ENCODE results near the gene HPS4.

DNA sequence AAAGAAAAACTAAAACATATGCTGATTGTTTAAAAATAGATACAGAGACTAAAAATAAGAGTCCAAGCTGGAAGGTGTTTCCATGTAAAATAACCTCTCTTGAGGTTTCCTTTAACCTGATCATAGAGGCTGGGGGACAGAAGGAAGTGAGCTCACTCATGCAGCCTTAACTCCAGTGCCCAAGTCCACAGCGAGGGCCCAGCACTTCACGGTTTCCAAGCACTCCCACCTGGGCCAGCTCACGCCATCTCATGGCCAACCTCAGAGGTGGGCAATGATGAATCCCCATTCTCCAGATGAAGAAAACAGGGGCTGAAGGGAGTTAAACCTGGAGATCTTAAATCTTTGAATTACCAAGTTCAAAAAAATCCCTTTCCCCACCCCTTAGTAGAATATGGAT, 43.6 kb upstream of the HPS4 start:
- TF ChIP-seq, protein P1, sequence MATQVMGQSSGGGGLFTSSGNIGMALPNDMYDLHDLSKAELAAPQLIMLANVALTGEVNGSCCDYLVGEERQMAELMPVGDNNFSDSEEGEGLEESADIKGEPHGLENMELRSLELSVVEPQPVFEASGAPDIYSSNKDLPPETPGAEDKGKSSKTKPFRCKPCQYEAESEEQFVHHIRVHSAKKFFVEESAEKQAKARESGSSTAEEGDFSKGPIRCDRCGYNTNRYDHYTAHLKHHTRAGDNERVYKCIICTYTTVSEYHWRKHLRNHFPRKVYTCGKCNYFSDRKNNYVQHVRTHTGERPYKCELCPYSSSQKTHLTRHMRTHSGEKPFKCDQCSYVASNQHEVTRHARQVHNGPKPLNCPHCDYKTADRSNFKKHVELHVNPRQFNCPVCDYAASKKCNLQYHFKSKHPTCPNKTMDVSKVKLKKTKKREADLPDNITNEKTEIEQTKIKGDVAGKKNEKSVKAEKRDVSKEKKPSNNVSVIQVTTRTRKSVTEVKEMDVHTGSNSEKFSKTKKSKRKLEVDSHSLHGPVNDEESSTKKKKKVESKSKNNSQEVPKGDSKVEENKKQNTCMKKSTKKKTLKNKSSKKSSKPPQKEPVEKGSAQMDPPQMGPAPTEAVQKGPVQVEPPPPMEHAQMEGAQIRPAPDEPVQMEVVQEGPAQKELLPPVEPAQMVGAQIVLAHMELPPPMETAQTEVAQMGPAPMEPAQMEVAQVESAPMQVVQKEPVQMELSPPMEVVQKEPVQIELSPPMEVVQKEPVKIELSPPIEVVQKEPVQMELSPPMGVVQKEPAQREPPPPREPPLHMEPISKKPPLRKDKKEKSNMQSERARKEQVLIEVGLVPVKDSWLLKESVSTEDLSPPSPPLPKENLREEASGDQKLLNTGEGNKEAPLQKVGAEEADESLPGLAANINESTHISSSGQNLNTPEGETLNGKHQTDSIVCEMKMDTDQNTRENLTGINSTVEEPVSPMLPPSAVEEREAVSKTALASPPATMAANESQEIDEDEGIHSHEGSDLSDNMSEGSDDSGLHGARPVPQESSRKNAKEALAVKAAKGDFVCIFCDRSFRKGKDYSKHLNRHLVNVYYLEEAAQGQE (IDR thresholded peaks at IDR 0.05): no peak
- TF ChIP-seq, protein P2, sequence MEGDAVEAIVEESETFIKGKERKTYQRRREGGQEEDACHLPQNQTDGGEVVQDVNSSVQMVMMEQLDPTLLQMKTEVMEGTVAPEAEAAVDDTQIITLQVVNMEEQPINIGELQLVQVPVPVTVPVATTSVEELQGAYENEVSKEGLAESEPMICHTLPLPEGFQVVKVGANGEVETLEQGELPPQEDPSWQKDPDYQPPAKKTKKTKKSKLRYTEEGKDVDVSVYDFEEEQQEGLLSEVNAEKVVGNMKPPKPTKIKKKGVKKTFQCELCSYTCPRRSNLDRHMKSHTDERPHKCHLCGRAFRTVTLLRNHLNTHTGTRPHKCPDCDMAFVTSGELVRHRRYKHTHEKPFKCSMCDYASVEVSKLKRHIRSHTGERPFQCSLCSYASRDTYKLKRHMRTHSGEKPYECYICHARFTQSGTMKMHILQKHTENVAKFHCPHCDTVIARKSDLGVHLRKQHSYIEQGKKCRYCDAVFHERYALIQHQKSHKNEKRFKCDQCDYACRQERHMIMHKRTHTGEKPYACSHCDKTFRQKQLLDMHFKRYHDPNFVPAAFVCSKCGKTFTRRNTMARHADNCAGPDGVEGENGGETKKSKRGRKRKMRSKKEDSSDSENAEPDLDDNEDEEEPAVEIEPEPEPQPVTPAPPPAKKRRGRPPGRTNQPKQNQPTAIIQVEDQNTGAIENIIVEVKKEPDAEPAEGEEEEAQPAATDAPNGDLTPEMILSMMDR (IDR thresholded peaks at IDR 0.05; ENCODE audit: low read depth, low read length, missing input control): no peak
- TF ChIP-seq HNF4G (IDR thresholded peaks at IDR 0.05): no peak
- no peak for TF ChIP-seq GABPA (IDR thresholded peaks at IDR 0.05 in 1 of 2, conservative IDR thresholded peaks at IDR 0.05 in 1 of 2)
- TF ChIP-seq, protein P3, sequence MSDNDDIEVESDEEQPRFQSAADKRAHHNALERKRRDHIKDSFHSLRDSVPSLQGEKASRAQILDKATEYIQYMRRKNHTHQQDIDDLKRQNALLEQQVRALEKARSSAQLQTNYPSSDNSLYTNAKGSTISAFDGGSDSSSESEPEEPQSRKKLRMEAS (IDR thresholded peaks at IDR 0.05): no peak
- peak; percentile 15 to 27 for TF ChIP-seq RAD21 (IDR thresholded peaks at IDR 0.05)
- no peak for TF ChIP-seq RXRA (IDR thresholded peaks at IDR 0.05)
